PC-3 (cell line): ENCODE results near the gene MOCS2. TPM values are rescaled to one million over a fixed set of nuclear protein-coding genes. Genes with fewer than 3 reads are reported as not detected.
A peak's percentile ranks its signal among the peaks of the same experiment; 100 is the strongest.

ENCODE experiments used
- ATAC-seq: fragments of 200-7000 bp; cut with Tn5 transposase; 2 replicates; pipeline ENCODE4 v1.9.1; 2020; ENCODE audit warnings: mild to moderate bottlenecking, moderate library complexity
- BruUV-seq: library from RNA; stranded (reverse); fragments of 400-500 nt; replicated peaks from 2 replicates; lab custom pipeline; 2021; lab: Mats Ljungman, UMichigan
- CTCF ChIA-PET: fragments of 300-600 bp; sonication (Branson Sonifier 250); formaldehyde crosslinking; loops from one replicate; lab custom pipeline; 2022; ENCODE audit warnings: antibody characterized with exemption; lab: Charles Lee
- POLR2A ChIA-PET: fragments of 300-600 bp; sonication (Branson Sonifier 250); formaldehyde crosslinking; loops from one replicate; lab custom pipeline; 2022; ENCODE audit warnings: antibody characterized with exemption; ENCODE audit not compliant: unreplicated experiment; lab: Charles Lee
- DNase-seq: peaks from one replicate; pipeline ENCODE4 v3.0.0-alpha.2; 2015
- H2AFZ ChIP-seq: fragments of 300-600 bp; sonication (generic); 2 replicates; pipeline ENCODE4 v1.6.0; 2016; ENCODE audit warnings: antibody characterized with exemption, low read length
- H3F3A ChIP-seq: fragments of 300-600 bp; sonication (generic); one replicate; pipeline ENCODE4 v1.6.0; 2017; ENCODE audit warnings: antibody characterized with exemption, low read length, control low read depth, mild to moderate bottlenecking; ENCODE audit not compliant: unreplicated experiment
- H3K27ac ChIP-seq: fragments of 300-600 bp; sonication (generic); 2 replicates; pipeline ENCODE4 v1.5.1; 2016; ENCODE audit warnings: mild to moderate bottlenecking, low read length
- H3K27me3 ChIP-seq: fragments of 300-600 bp; sonication (generic); 2 replicates; pipeline ENCODE4 v1.6.1; 2016; ENCODE audit warnings: low read length, mixed read lengths
- H3K36me3 ChIP-seq: fragments of 300-600 bp; sonication (generic); 2 replicates; pipeline ENCODE4 v1.6.1; 2016; ENCODE audit warnings: low read depth, mixed run types, low read length, mixed read lengths
- H3K4me1 ChIP-seq: fragments of 300-600 bp; sonication (generic); 2 replicates; pipeline ENCODE4 v1.5.1; 2016; ENCODE audit warnings: low read length; ENCODE audit not compliant: insufficient read depth
- H3K4me2 ChIP-seq: fragments of 300-600 bp; sonication (generic); 2 replicates; pipeline ENCODE4 v1.6.0; 2016; ENCODE audit warnings: low read length
- H3K4me3 ChIP-seq: fragments of 300-600 bp; sonication (generic); 2 replicates; pipeline ENCODE4 v1.5.1; 2016; ENCODE audit warnings: mild to moderate bottlenecking, low read length, mixed read lengths
- H3K79me2 ChIP-seq: fragments of 300-600 bp; sonication (generic); 2 replicates; pipeline ENCODE4 v1.6.1; 2017; ENCODE audit warnings: low read length, mixed read lengths
- H3K9ac ChIP-seq: fragments of 300-600 bp; sonication (generic); 2 replicates; pipeline ENCODE4 v1.6.0; 2016; ENCODE audit warnings: mild to moderate bottlenecking, low read length
- H3K9me2 ChIP-seq: fragments of 300-600 bp; sonication (generic); replicated peaks from 2 replicates; pipeline ENCODE4 v1.6.1; 2016; ENCODE audit warnings: mixed run types, low read length, mixed read lengths
- H3K9me3 ChIP-seq: fragments of 300-600 bp; sonication (generic); 2 replicates; pipeline ENCODE4 v1.6.1; 2016; ENCODE audit warnings: low read length, mixed read lengths
- H4K20me1 ChIP-seq: fragments of 300-600 bp; sonication (generic); 2 replicates; pipeline ENCODE4 v1.6.1; 2016; ENCODE audit warnings: low read length, mixed read lengths
- CTCF ChIP-seq: fragments of 300-600 bp; sonication (generic); conservative IDR thresholded peaks from 2 replicates; pipeline ENCODE4 v1.5.1; 2017; ENCODE audit warnings: antibody characterized with exemption, low read depth, mild to moderate bottlenecking, low read length
- EZH2 ChIP-seq: fragments of 300-600 bp; sonication (generic); IDR thresholded peaks from one replicate; pipeline ENCODE4 v1.6.1; 2017; ENCODE audit warnings: antibody characterized with exemption, mild to moderate bottlenecking, low read length; ENCODE audit not compliant: unreplicated experiment
- EZH2phosphoT487 ChIP-seq: fragments of 300-600 bp; sonication (generic); IDR thresholded peaks from 2 replicates; pipeline ENCODE4 v1.6.1; 2018; ENCODE audit warnings: mild to moderate bottlenecking, antibody characterized with exemption, low read length, borderline replicate concordance
- intact Hi-C: fragments of 100-400 bp; cut with micrococcal nuclease; formaldehyde crosslinking; loops from 2 replicates; pipeline ENCODE4 v1.9.0; 2023
- total RNA-seq: library from RNA; depleted of rRNA; stranded (reverse); fragments of >200 nt; gene quantifications from 2 replicates; pipeline ENCODE4 v1.2.3, GENCODE V29; 2014

The MOCS2 gene
- total RNA-seq, 1 experiment from 2014 or later, result 26.5 TPM

GRCh38 chr5:53127107-53127506, 17.6 kb upstream of the MOCS2 start:
- BruUV-seq, result no TSS peak
- H3K27ac ChIP-seq, result no peak overlapping the region
- H3K27me3 ChIP-seq, result no peaks in the 10 kb centered on the region
- ChIA-PET CTCF (no interaction called here), POLR2A (interaction anchor here (0.5 kb wide), 1 partner anchor 229 kb away, joined by 9 read pairs; no protein-coding TSS in a partner anchor)
- DNase-seq, result no peak
- no peaks in the 10 kb centered on the region for H3K79me2 ChIP-seq
- no peak overlapping the region for H3K4me3 ChIP-seq
- H3K9me2 ChIP-seq, result no peaks in the 10 kb centered on the region
- no peak overlapping the region for H3K9ac ChIP-seq
- H3K4me1 ChIP-seq, result peaks cover 9% of the 10 kb centered on the region
- no peak for ATAC-seq
- H3K4me2 ChIP-seq, result no peak overlapping the region
- no peak overlapping the region for H2AFZ ChIP-seq
- TF ChIP-seq EZH2phosphoT487 (no peak), EZH2 (no peak), CTCF (no peak)
- H3K9me3 ChIP-seq, result no peaks in the 10 kb centered on the region
- no peaks in the 10 kb centered on the region for H3F3A ChIP-seq
- H4K20me1 ChIP-seq, result no peaks in the 10 kb centered on the region
- no peaks in the 10 kb centered on the region for H3K36me3 ChIP-seq
- intact Hi-C loops, result loop anchor here (10.0 kb wide), 1 partner anchor 748 kb away; no protein-coding TSS in a partner anchor

GRCh38 chr5:53126521-53126920, 17.0 kb upstream of the MOCS2 start:
- H3K27me3 ChIP-seq, result no peaks in the 10 kb centered on the region
- H3K4me3 ChIP-seq, result no peak overlapping the region
- peak; percentile 42; the same call in 1 of the 2 replicates for ATAC-seq
- CTCF ChIA-PET, result no interaction called here
- no peaks in the 10 kb centered on the region for H4K20me1 ChIP-seq
- H3K9me3 ChIP-seq, result no peaks in the 10 kb centered on the region
- no peaks in the 10 kb centered on the region for H3F3A ChIP-seq
- TF ChIP-seq CTCF (no peak), EZH2 (no peak), EZH2phosphoT487 (no peak)
- intact Hi-C loops, result loop anchor here (10.0 kb wide), 1 partner anchor 748 kb away; no protein-coding TSS in a partner anchor
- H3K79me2 ChIP-seq, result no peaks in the 10 kb centered on the region
- H3K36me3 ChIP-seq, result no peaks in the 10 kb centered on the region
- H3K9ac ChIP-seq, result no peak overlapping the region
- POLR2A ChIA-PET, result interaction anchor here (0.5 kb wide), 1 partner anchor 229 kb away, joined by 9 read pairs; no protein-coding TSS in a partner anchor
- no TSS peak for BruUV-seq
- H3K4me2 ChIP-seq, result no peak overlapping the region
- no peak overlapping the region for H3K27ac ChIP-seq
- peaks cover 9% of the 10 kb centered on the region for H3K4me1 ChIP-seq
- DNase-seq, result peak; percentile 34
- H2AFZ ChIP-seq, result no peak overlapping the region
- no peaks in the 10 kb centered on the region for H3K9me2 ChIP-seq

GRCh38 chr5:53123702-53124101, 14.1 kb upstream of the MOCS2 start:
- Histone ChIP-seq H3K4me2 (no peak overlapping the region), H3K9ac (no peak overlapping the region), H3K27ac (no peak overlapping the region), H3K27me3 (no peaks in the 10 kb centered on the region), H3K79me2 (no peaks in the 10 kb centered on the region), H3K4me1 (peaks cover 9% of the 10 kb centered on the region), H2AFZ (no peak overlapping the region), H4K20me1 (no peaks in the 10 kb centered on the region), H3K36me3 (no peaks in the 10 kb centered on the region), H3F3A (no peaks in the 10 kb centered on the region), H3K9me3 (no peaks in the 10 kb centered on the region), H3K9me2 (no peaks in the 10 kb centered on the region), H3K4me3 (no peak overlapping the region)
- DNase-seq, result peak; percentile 55
- no TSS peak for BruUV-seq
- ChIA-PET POLR2A (no interaction called here), CTCF (no interaction called here)
- no peak for TF ChIP-seq EZH2phosphoT487
- TF ChIP-seq CTCF, result peak; percentile 55
- intact Hi-C loops, result loop anchor here (1.0 to 10.0 kb wide), 4 partner anchors 466 to 1106 kb away; no protein-coding TSS in a partner anchor
- ATAC-seq, result no peak; the same call in 1 of the 2 replicates
